ENCODE measurements around the gene CMIP. TPM values are rescaled to one million over a fixed set of nuclear protein-coding genes. Genes with fewer than 3 reads are reported as not detected.

CMIP gene
- polyA plus RNA-seq, 1 donor from 2014 or later = 15.1 TPM

- no peaks in the 10 kb centered on the region for H3K9me2 ChIP-seq (ENCODE audit: insufficient read depth, low read length)
- H3K79me2 ChIP-seq (replicated peaks; ENCODE audit: insufficient read depth, low read length) = peaks cover 11% of the 10 kb centered on the region
- H3K36me3 ChIP-seq (ENCODE audit: insufficient read depth, low read length) = no peaks in the 10 kb centered on the region
- no peak overlapping the region for H3K4me3 ChIP-seq (ENCODE audit: low read length)
- no peaks in the 10 kb centered on the region for H3K27me3 ChIP-seq (ENCODE audit: insufficient read depth, low read depth, low read length)
- no peak overlapping the region for H2AFZ ChIP-seq (ENCODE audit: low read depth, low read length)
- H3F3A ChIP-seq (ENCODE audit: insufficient read depth, low read length, poor library complexity, severe bottlenecking) = no peaks in the 10 kb centered on the region
- H3K27ac ChIP-seq (ENCODE audit: low read length) = no peak overlapping the region
- H3K4me2 ChIP-seq (ENCODE audit: low read length) = no peak overlapping the region
- no peak overlapping the region for H3K9ac ChIP-seq (ENCODE audit: low read length)
- H4K20me1 ChIP-seq (ENCODE audit: insufficient read depth) = peaks cover 2% of the 10 kb centered on the region
- TF ChIP-seq, protein P1, sequence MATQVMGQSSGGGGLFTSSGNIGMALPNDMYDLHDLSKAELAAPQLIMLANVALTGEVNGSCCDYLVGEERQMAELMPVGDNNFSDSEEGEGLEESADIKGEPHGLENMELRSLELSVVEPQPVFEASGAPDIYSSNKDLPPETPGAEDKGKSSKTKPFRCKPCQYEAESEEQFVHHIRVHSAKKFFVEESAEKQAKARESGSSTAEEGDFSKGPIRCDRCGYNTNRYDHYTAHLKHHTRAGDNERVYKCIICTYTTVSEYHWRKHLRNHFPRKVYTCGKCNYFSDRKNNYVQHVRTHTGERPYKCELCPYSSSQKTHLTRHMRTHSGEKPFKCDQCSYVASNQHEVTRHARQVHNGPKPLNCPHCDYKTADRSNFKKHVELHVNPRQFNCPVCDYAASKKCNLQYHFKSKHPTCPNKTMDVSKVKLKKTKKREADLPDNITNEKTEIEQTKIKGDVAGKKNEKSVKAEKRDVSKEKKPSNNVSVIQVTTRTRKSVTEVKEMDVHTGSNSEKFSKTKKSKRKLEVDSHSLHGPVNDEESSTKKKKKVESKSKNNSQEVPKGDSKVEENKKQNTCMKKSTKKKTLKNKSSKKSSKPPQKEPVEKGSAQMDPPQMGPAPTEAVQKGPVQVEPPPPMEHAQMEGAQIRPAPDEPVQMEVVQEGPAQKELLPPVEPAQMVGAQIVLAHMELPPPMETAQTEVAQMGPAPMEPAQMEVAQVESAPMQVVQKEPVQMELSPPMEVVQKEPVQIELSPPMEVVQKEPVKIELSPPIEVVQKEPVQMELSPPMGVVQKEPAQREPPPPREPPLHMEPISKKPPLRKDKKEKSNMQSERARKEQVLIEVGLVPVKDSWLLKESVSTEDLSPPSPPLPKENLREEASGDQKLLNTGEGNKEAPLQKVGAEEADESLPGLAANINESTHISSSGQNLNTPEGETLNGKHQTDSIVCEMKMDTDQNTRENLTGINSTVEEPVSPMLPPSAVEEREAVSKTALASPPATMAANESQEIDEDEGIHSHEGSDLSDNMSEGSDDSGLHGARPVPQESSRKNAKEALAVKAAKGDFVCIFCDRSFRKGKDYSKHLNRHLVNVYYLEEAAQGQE (IDR thresholded peaks at IDR 0.05; ENCODE audit: borderline replicate concordance) = no peak
- no peak for TF ChIP-seq POLR2AphosphoS5 (IDR thresholded peaks at IDR 0.05)
- H3K9me3 ChIP-seq (ENCODE audit: low read length) = no peaks in the 10 kb centered on the region
Measured at GRCh38 chr16:81592353-81592866, 147.8 kb downstream of the CMIP start.

DNA sequence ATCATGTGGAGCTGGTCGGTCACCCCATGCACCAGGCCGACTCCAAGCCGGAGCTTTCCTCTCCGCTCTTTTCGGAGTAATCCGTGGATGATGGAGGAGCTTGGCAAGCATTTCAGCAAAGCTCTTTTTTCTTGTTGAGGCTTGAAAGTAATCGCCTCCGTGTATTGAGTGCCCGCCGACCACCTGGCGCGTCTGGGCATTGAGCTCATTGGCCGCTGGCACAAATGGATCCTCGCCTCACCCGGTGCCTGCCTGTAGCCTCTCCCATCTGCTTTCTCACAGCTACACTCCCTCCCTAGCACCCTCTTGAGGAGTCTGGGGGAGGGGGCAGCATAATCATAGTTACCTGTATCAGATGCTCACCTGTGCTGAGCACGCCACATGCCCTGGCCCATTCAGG, 148.9 kb downstream of the CMIP start:
- no peaks in the 10 kb centered on the region for H3K36me3 ChIP-seq (ENCODE audit: insufficient read depth, low read length)
- no peak overlapping the region for H3K4me2 ChIP-seq (ENCODE audit: low read length)
- no peak overlapping the region for H3K27ac ChIP-seq (ENCODE audit: low read length)
- peaks cover 21% of the 10 kb centered on the region for H3K79me2 ChIP-seq (replicated peaks; ENCODE audit: insufficient read depth, low read length)
- H3K27me3 ChIP-seq (ENCODE audit: insufficient read depth, low read depth, low read length) = no peaks in the 10 kb centered on the region
- no peak overlapping the region for H3K9ac ChIP-seq (ENCODE audit: low read length)
- no peaks in the 10 kb centered on the region for H3K9me2 ChIP-seq (ENCODE audit: insufficient read depth, low read length)
- H3F3A ChIP-seq (ENCODE audit: insufficient read depth, low read length, poor library complexity, severe bottlenecking) = no peaks in the 10 kb centered on the region
- no peak for TF ChIP-seq SMC3 (conservative IDR thresholded peaks at IDR 0.05; ENCODE audit: poor library complexity)
- TF ChIP-seq, protein P1 (IDR thresholded peaks at IDR 0.05; ENCODE audit: borderline replicate concordance) = no peak
- TF ChIP-seq CTCF (IDR thresholded peaks at IDR 0.05; ENCODE audit: poor library complexity, severe bottlenecking) = no peak
- H2AFZ ChIP-seq (ENCODE audit: low read depth, low read length) = no peak overlapping the region
- no peaks in the 10 kb centered on the region for H4K20me1 ChIP-seq (ENCODE audit: insufficient read depth)
- H3K9me3 ChIP-seq (ENCODE audit: low read length) = no peaks in the 10 kb centered on the region
- no peak overlapping the region for H3K4me3 ChIP-seq (ENCODE audit: low read length)
